ENCODE results near the gene LCE2C.

The LCE2C gene

DNA sequence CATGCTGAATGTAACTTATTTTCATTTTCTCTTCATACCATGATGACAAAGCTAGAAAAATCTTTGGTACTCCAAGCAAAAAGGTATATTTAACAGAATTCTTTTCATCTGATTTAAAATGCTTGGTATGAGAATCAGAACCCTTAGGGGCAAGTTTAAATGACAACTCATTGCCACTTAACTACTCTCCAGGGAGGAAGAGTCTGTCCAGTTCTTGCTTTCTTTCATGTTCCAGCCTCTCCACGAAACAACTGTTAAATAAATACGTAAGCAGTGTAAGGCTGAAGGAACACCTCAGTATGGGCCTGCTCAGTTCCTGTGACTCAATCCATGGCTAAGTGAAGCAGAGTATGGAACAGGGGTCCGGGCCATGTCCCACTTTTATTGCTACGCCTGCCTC, 24.7 kb downstream of the LCE2C start:
- peak overlapping the region in 7 of 11 experiments; percentile 11 to 64 (median 48); a peak in 14 of 22 replicates for H3K4me2 ChIP-seq

DNA sequence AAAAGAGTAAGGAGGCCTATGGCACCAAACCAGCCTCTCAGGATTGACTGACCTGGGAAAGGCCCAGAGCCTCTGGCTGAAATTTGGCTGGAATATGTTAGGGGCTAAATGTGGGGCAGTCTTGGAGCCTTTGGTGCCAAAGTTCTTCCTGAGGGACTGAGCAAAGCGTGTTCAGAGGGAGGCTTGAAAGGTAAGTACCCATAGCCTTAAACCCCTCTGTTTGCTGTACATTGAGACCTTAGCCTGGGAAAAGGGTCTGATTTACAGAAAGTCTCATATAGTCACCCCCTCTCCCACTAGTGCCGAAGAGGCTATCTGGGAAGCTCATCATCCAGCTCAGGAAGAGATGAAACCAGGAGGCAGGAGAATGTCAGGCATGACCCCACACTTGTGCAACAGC, 32.8 kb downstream of the LCE2C start, which contains the start of gene LCE4A:
Gene LCE4A (plus strand): TSS at position 301 of the 400 bp plus-strand sequence. CDS start 916 bp downstream, outside the sequence.
- H4K20me1 ChIP-seq = no peaks in the 10 kb centered on the region
- no peak for TF ChIP-seq Cebpa-rat (IDR thresholded peaks at IDR 0.05)
- H3K4me3 ChIP-seq = no peak within 1 kb of the TSS
- no peak within 1 kb of the TSS for H3K27ac ChIP-seq
- H3K9ac ChIP-seq = no peak within 1 kb of the TSS
- no peak within 1 kb of the TSS for H3K4me2 ChIP-seq
- no peaks in the 10 kb centered on the region for H3K36me3 ChIP-seq
- no peaks in the 10 kb centered on the region for H3K27me3 ChIP-seq
- H3K4me1 ChIP-seq = no peaks in the 10 kb centered on the region
- peaks cover 0 to 10% (median 4%) of the 10 kb centered on the region in 11 experiments; a peak in 5 of 22 replicates for H3K9me3 ChIP-seq (replicated peaks in 1 of 11)

More for the DNA sequence above, 24.7 kb downstream of the LCE2C start:
- no peak overlapping the region for H3K4me3 ChIP-seq
- peaks cover 0 to 20% (median 13%) of the 10 kb centered on the region in 10 experiments; a peak in 13 of 20 replicates for H3K4me1 ChIP-seq
- H3K27ac ChIP-seq = no peak overlapping the region
- H4K20me1 ChIP-seq = no peaks in the 10 kb centered on the region
- H3K9me3 ChIP-seq (replicated peaks in 1 of 11) = peaks cover 0 to 6% (median 4%) of the 10 kb centered on the region in 11 experiments; a peak in 5 of 22 replicates
- H3K36me3 ChIP-seq = no peaks in the 10 kb centered on the region
- H3K9ac ChIP-seq = peak overlapping the region in 2 of 11 experiments; percentile 2 to 14; a peak in 1 of 22 replicates
- no peaks in the 10 kb centered on the region for H3K27me3 ChIP-seq
- no peak for TF ChIP-seq Cebpa-rat (IDR thresholded peaks at IDR 0.05)

DNA sequence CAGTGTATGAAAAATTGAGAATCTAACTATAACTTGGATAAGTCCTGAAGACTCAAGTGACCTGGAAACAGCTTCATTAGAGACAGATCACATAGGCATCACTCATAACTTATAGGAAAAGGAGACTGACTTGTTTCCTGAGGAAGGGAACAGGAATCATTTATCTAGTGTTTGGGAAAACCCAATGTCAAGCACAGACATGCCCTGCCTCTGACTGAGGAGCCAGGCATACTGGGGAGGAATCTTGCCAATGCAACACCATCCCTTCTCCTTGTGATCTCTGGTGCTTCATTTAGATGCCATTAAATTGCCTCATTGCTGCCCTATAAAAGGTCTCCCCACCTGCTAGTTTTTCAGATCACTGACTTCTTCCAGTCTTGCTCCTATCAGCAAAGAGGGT, 43.2 kb downstream of the LCE2C start:
- Histone ChIP-seq H3K36me3 (no peaks in the 10 kb centered on the region), H3K4me1 (no peaks in the 10 kb centered on the region), H3K27ac (no peak overlapping the region), H3K9me3 (replicated peaks in 1 of 11) (peaks cover 6 to 15% (median 10%) of the 10 kb centered on the region in 11 experiments; a peak in 19 of 22 replicates), H3K9ac (no peak overlapping the region), H3K4me2 (no peak overlapping the region), H4K20me1 (no peaks in the 10 kb centered on the region), H3K4me3 (no peak overlapping the region), H3K27me3 (no peaks in the 10 kb centered on the region)
- TF ChIP-seq Cebpa-rat (IDR thresholded peaks at IDR 0.05) = no peak

DNA sequence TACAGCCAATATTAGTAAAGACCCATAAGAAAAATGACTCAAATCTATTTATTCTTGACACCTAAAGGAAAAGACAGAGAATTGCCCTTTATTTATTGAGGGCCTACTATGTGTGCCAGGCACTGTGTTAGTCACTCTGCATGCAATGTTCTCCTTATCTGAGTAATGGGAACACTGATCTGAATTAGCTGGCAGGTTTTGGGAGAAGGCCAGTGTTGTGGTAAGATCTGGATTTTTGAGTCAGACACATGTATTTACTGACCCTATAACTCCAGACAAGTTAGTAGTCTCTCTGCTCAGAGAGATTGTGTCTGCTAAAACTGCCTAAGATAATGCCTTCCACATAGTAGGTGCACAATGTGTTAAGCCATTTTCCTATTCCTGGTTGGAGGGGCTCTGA, 50.2 kb downstream of the LCE2C start:
- no peaks in the 10 kb centered on the region for H4K20me1 ChIP-seq
- H3K27ac ChIP-seq = no peak overlapping the region
- H3K27me3 ChIP-seq = no peaks in the 10 kb centered on the region
- no peaks in the 10 kb centered on the region for H3K36me3 ChIP-seq
- no peaks in the 10 kb centered on the region for H3K9me3 ChIP-seq (replicated peaks in 1 of 11)
- no peak overlapping the region for H3K9ac ChIP-seq
- no peak overlapping the region for H3K4me3 ChIP-seq
- no peak overlapping the region for H3K4me2 ChIP-seq
- H3K4me1 ChIP-seq = no peaks in the 10 kb centered on the region
- no peak for TF ChIP-seq Cebpa-rat (IDR thresholded peaks at IDR 0.05)

Data from BLaER1 treated with 17β-estradiol and CSF1 and Interleukin-3, amounts not matched to agents 10 nM and 100 nM (cell line).